HEK293 (cell line): Measurements from ENCODE around the gene AKAP6.

Experiments used
- CTCF ChIA-PET: fragments of 350-600 bp; formaldehyde crosslinking; extraction: SDS; loops from one replicate; lab custom pipeline; 2021; ENCODE audit warnings: antibody characterized with exemption; lab: Yijun Ruan, JAX
- POLR2A ChIA-PET: fragments of 300-600 bp; formaldehyde crosslinking; extraction: SDS; loops from one replicate; lab custom pipeline; 2020; ENCODE audit warnings: antibody characterized with exemption, inconsistent platforms; lab: Yijun Ruan, JAX
- H3K27ac ChIP-seq: fragments of 200-500 bp; sonication (Bioruptor generic); 2 replicates; pipeline ENCODE4 v1.5.1; 2014; ENCODE audit warnings: low read depth, low read length, control low read depth, inconsistent platforms; ENCODE audit errors: extremely low read depth
- H3K36me3 ChIP-seq, 2 experiments: fragments of 200-500 bp in 1 of 2; sonication (Bioruptor generic) in 1 of 2; 1 replicate in 1 of 2; 2 replicates in 1 of 2; pipeline ENCODE4 v1.5.1; 2014 to 2017; ENCODE audit warnings: inconsistent platforms in 2 of 2, low read length in 2 of 2; ENCODE audit not compliant: control insufficient read depth in 2 of 2, insufficient read depth in 1 of 2
- H3K4me1 ChIP-seq: fragments of 200-500 bp; sonication (Bioruptor generic); 2 replicates; pipeline ENCODE4 v1.5.1; 2014; ENCODE audit warnings: mild to moderate bottlenecking, low read length, inconsistent platforms; ENCODE audit not compliant: control insufficient read depth, insufficient read depth
- H3K4me3 ChIP-seq: 2 replicates; pipeline ENCODE4 v1.5.1; 2011; ENCODE audit warnings: low read depth, mild to moderate bottlenecking, control low read depth, low read length, moderate library complexity
- H3K9me3 ChIP-seq: fragments of 200-500 bp; sonication (Bioruptor generic); 2 replicates; pipeline ENCODE4 v1.5.1; 2014; ENCODE audit warnings: low read depth, low read length, inconsistent platforms; ENCODE audit not compliant: control insufficient read depth, insufficient read depth
- EGR2 ChIP-seq: fragments of 450-650 bp; formaldehyde crosslinking; IDR thresholded peaks from 2 replicates; pipeline ENCODE4 v1.5.1; 2016; ENCODE audit warnings: low read depth, missing biosample characterization, missing genetic modification characterization
- GLI4 ChIP-seq: fragments of 450-650 bp; formaldehyde crosslinking; IDR thresholded peaks from 2 replicates; pipeline ENCODE4 v1.5.1; 2016; ENCODE audit warnings: missing biosample characterization, missing genetic modification characterization
- IKZF3 ChIP-seq: fragments of 450-650 bp; IDR thresholded peaks from 2 replicates; pipeline ENCODE4 v1.5.0; 2018; ENCODE audit warnings: missing biosample characterization, mild to moderate bottlenecking, missing genetic modification characterization, moderate library complexity
- KLF1 ChIP-seq: fragments of 450-650 bp; formaldehyde crosslinking; IDR thresholded peaks from 2 replicates; pipeline ENCODE4 v1.5.1; 2016; ENCODE audit warnings: missing biosample characterization, missing genetic modification characterization
- OSR2 ChIP-seq: fragments of 450-650 bp; formaldehyde crosslinking; IDR thresholded peaks from 2 replicates; pipeline ENCODE4 v1.5.1; 2016; ENCODE audit warnings: missing biosample characterization, missing genetic modification characterization
- OVOL3 ChIP-seq: fragments of 450-650 bp; formaldehyde crosslinking; IDR thresholded peaks from 2 replicates; pipeline ENCODE4 v1.5.1; 2016; ENCODE audit warnings: missing biosample characterization, missing genetic modification characterization
- PRDM6 ChIP-seq: fragments of 450-650 bp; formaldehyde crosslinking; IDR thresholded peaks from 2 replicates; pipeline ENCODE4 v1.5.1; 2017; ENCODE audit warnings: missing biosample characterization, missing genetic modification characterization
- SALL2 ChIP-seq: fragments of 450-650 bp; formaldehyde crosslinking; IDR thresholded peaks from 2 replicates; pipeline ENCODE4 v1.5.0; 2017; ENCODE audit warnings: missing biosample characterization, mild to moderate bottlenecking, missing genetic modification characterization, borderline replicate concordance
- SCRT2 ChIP-seq: fragments of 450-650 bp; formaldehyde crosslinking; IDR thresholded peaks from 2 replicates; pipeline ENCODE4 v1.5.1; 2016; ENCODE audit warnings: missing biosample characterization, missing genetic modification characterization
- YY2 ChIP-seq: fragments of 450-650 bp; formaldehyde crosslinking; IDR thresholded peaks from 2 replicates; pipeline ENCODE4 v1.5.1; 2016; ENCODE audit warnings: missing biosample characterization, missing genetic modification characterization
- ZEB2 ChIP-seq: fragments of 450-650 bp; formaldehyde crosslinking; IDR thresholded peaks from 2 replicates; pipeline ENCODE4 v1.5.1; 2016; ENCODE audit warnings: missing biosample characterization, missing genetic modification characterization
- ZFHX2 ChIP-seq: fragments of 450-650 bp; formaldehyde crosslinking; conservative IDR thresholded peaks from 2 replicates; pipeline ENCODE4 v1.5.1; 2016; ENCODE audit warnings: missing biosample characterization, missing genetic modification characterization
- ZFP3 ChIP-seq: fragments of 450-650 bp; formaldehyde crosslinking; IDR thresholded peaks from 2 replicates; pipeline ENCODE4 v1.5.1; 2016; ENCODE audit warnings: low read depth, missing biosample characterization, missing genetic modification characterization
- ZNF174 ChIP-seq: fragments of 450-650 bp; formaldehyde crosslinking; IDR thresholded peaks from 2 replicates; pipeline ENCODE4 v1.5.0; 2017; ENCODE audit warnings: missing biosample characterization, mild to moderate bottlenecking, missing genetic modification characterization
- ZNF211 ChIP-seq: fragments of 450-650 bp; formaldehyde crosslinking; IDR thresholded peaks from 2 replicates; pipeline ENCODE4 v1.5.1; 2016; ENCODE audit warnings: low read depth, missing biosample characterization, missing genetic modification characterization
- ZNF274 ChIP-seq, 2 experiments: fragments of 200-500 bp in 1 of 2; fragments of 450-650 bp in 1 of 2; sonication (Bioruptor generic) in 1 of 2; formaldehyde crosslinking in 1 of 2; IDR thresholded peaks; 2 replicates each; pipeline versions ENCODE4 v1.5.1 to v1.6.1; 2014 to 2016; ENCODE audit warnings: borderline replicate concordance in 1 of 2, inconsistent platforms in 1 of 2, low read length in 1 of 2, missing biosample characterization in 1 of 2, missing genetic modification characterization in 1 of 2
- ZNF280C ChIP-seq: fragments of 450-650 bp; formaldehyde crosslinking; IDR thresholded peaks from 2 replicates; pipeline ENCODE4 v1.5.1; 2016; ENCODE audit warnings: missing biosample characterization, missing genetic modification characterization
- ZNF416 ChIP-seq: fragments of 450-650 bp; formaldehyde crosslinking; IDR thresholded peaks from 2 replicates; pipeline ENCODE4 v1.5.1; 2016; ENCODE audit warnings: missing biosample characterization, missing genetic modification characterization
- ZNF548 ChIP-seq: fragments of 450-650 bp; formaldehyde crosslinking; IDR thresholded peaks from 2 replicates; pipeline ENCODE4 v1.5.1; 2016; ENCODE audit warnings: missing biosample characterization, missing genetic modification characterization
- ZNF555 ChIP-seq: fragments of 450-650 bp; formaldehyde crosslinking; conservative IDR thresholded peaks from 2 replicates; pipeline ENCODE4 v1.5.1; 2017; ENCODE audit warnings: missing biosample characterization, mild to moderate bottlenecking, missing genetic modification characterization, inconsistent platforms
- ZNF596 ChIP-seq: fragments of 450-650 bp; IDR thresholded peaks from 2 replicates; pipeline ENCODE4 v1.5.0; 2018; ENCODE audit warnings: missing biosample characterization, mild to moderate bottlenecking, missing genetic modification characterization, moderate library complexity
- ZNF624 ChIP-seq: fragments of 450-650 bp; formaldehyde crosslinking; IDR thresholded peaks from 2 replicates; pipeline ENCODE4 v1.5.1; 2017; ENCODE audit warnings: missing biosample characterization, missing genetic modification characterization
- ZNF629 ChIP-seq: fragments of 450-650 bp; formaldehyde crosslinking; IDR thresholded peaks from 2 replicates; pipeline ENCODE4 v1.5.1; 2017; ENCODE audit warnings: missing biosample characterization, missing genetic modification characterization
- ZNF658 ChIP-seq: fragments of 450-650 bp; formaldehyde crosslinking; IDR thresholded peaks from 2 replicates; pipeline ENCODE4; 2016; ENCODE audit warnings: missing biosample characterization, missing genetic modification characterization
- ZNF677 ChIP-seq: fragments of 450-650 bp; IDR thresholded peaks from 2 replicates; pipeline ENCODE4 v1.5.0; 2018; ENCODE audit warnings: missing biosample characterization, mild to moderate bottlenecking, missing genetic modification characterization, moderate library complexity
- ZNF76 ChIP-seq: fragments of 450-650 bp; formaldehyde crosslinking; IDR thresholded peaks from 2 replicates; pipeline ENCODE4; 2016; ENCODE audit warnings: low read depth, missing biosample characterization, missing genetic modification characterization, borderline replicate concordance
- ZNF785 ChIP-seq: fragments of 450-650 bp; formaldehyde crosslinking; IDR thresholded peaks from 2 replicates; pipeline ENCODE4 v1.5.1; 2016; ENCODE audit warnings: missing biosample characterization, missing genetic modification characterization

The AKAP6 gene

GRCh38 chr14:32635061-32635719 is 306.1 kb downstream of the AKAP6 start:
- ChIA-PET POLR2A (no interaction called here), CTCF (no interaction called here)
- Histone ChIP-seq H3K4me1 (peaks cover 6% of the 10 kb centered on the region), H3K27ac (no peak overlapping the region), H3K36me3 (no peaks in the 10 kb centered on the region), H3K9me3 (no peaks in the 10 kb centered on the region), H3K4me3 (no peak overlapping the region; the same call in 1 of the 2 replicates)
- TF ChIP-seq OSR2 (tag by site-specific recombination) (peak; percentile 35; the same call in 1 of the 2 replicates), IKZF3 (tag by site-specific recombination) (0 out of 2 replicates have a peak, but pooled peaks have one; percentile 18), ZNF624 (tag by site-specific recombination) (no peak), PRDM6 (tag by site-specific recombination) (peak; percentile 75)

GRCh38 chr14:32637582-32637981 is 308.5 kb downstream of the AKAP6 start:
- CTCF ChIA-PET: no interaction called here
- peaks cover 6% of the 10 kb centered on the region for H3K4me1 ChIP-seq
- H3K36me3 ChIP-seq: no peaks in the 10 kb centered on the region
- TF ChIP-seq ZNF174 (no peak), ZFP3 (tag by site-specific recombination) (no peak), ZFHX2 (peak; percentile 71), ZEB2 (no peak), ZNF658 (tag by site-specific recombination) (no peak), EGR2 (tag by site-specific recombination) (peak; percentile 95), ZNF555 (tag by site-specific recombination) (no peak), OVOL3 (tag by site-specific recombination) (no peak)
- H3K9me3 ChIP-seq: no peaks in the 10 kb centered on the region
- POLR2A ChIA-PET: no interaction called here
- H3K27ac ChIP-seq: no peak overlapping the region
- no peak overlapping the region for H3K4me3 ChIP-seq

- no peak overlapping the region for H3K4me3 ChIP-seq
- no peaks in the 10 kb centered on the region for H3K36me3 ChIP-seq
- CTCF ChIA-PET: no interaction called here
- H3K27ac ChIP-seq: no peak overlapping the region
- no peaks in the 10 kb centered on the region for H3K9me3 ChIP-seq
- H3K4me1 ChIP-seq: peaks cover 6% of the 10 kb centered on the region
- POLR2A ChIA-PET: no interaction called here
- no peak for TF ChIP-seq SALL2
- TF ChIP-seq GLI4 (tag by site-specific recombination): no peak
- no peak for TF ChIP-seq ZNF677 (tag by site-specific recombination)
- TF ChIP-seq KLF1 (tag by site-specific recombination): no peak
- no peak for TF ChIP-seq EGR2 (tag by site-specific recombination)
These were observed 310.1 kb downstream of the AKAP6 start for GRCh38 chr14:32639208-32639607.

GRCh38 chr14:32645551-32645950 is 316.5 kb downstream of the AKAP6 start:
- CTCF ChIA-PET: no interaction called here
- POLR2A ChIA-PET: no interaction called here
- H3K4me3 ChIP-seq: no peak overlapping the region
- H3K36me3 ChIP-seq: no peaks in the 10 kb centered on the region
- no peaks in the 10 kb centered on the region for H3K9me3 ChIP-seq
- no peak overlapping the region for H3K27ac ChIP-seq
- peaks cover 8% of the 10 kb centered on the region for H3K4me1 ChIP-seq
- no peak for TF ChIP-seq ZNF211
- no peak for TF ChIP-seq ZNF596 (tag by site-specific recombination)
- no peak for TF ChIP-seq ZNF76 (tag by site-specific recombination)
- TF ChIP-seq ZNF548 (tag by site-specific recombination): no peak
- TF ChIP-seq ZNF280C: no peak
- TF ChIP-seq SCRT2 (tag by site-specific recombination): no peak
- no peak for TF ChIP-seq ZNF416 (tag by site-specific recombination)
- TF ChIP-seq YY2 (tag by site-specific recombination): no peak
- TF ChIP-seq ZNF629 (tag by site-specific recombination): no peak
- no peak for TF ChIP-seq ZNF785
- TF ChIP-seq ZNF555 (tag by site-specific recombination): no peak
- no peak for TF ChIP-seq ZNF274 (IDR thresholded peaks at IDR 0.05; ENCODE audit: low read length)
- TF ChIP-seq ZNF274 (tag by site-specific recombination; IDR thresholded peaks at IDR 0.05; ENCODE audit: borderline replicate concordance): no peak
